CD4-positive, alpha-beta T cell (primary cell): ENCODE results near the gene ARHGEF3. TPM values are rescaled to one million over a fixed set of nuclear protein-coding genes. Genes with fewer than 3 reads are reported as not detected.

Experiments
- ATAC-seq: fragments of 200-7000 bp; cut with Tn5 transposase; one replicate; pipeline ENCODE4 v1.10.0; 2022; ENCODE audit warnings: mild to moderate bottlenecking; ENCODE audit not compliant: poor library complexity
- CTCF ChIA-PET: fragments of 350-600 bp; sonication (Branson Sonifier 250); formaldehyde crosslinking; loops from one replicate; lab custom pipeline; 2021; ENCODE audit warnings: antibody characterized with exemption, inconsistent platforms; lab: Charles Lee
- POLR2A ChIA-PET: fragments of 350-600 bp; sonication (Branson Sonifier 250); formaldehyde crosslinking; loops from one replicate; lab custom pipeline; 2021; ENCODE audit warnings: antibody characterized with exemption, inconsistent platforms; lab: Charles Lee
- DNase-seq, 14 experiments: peaks; one replicate each; pipeline ENCODE4 v3.0.0-alpha.2; 2013 to 2020; ENCODE audit warnings: mixed read lengths in 2 of 14
- H3K27ac ChIP-seq, 2 donors: one replicate each; pipeline versions ENCODE4 v1.5.1 to v1.7.0; 2013; ENCODE audit warnings: low read length in 2 of 2, low read depth in 1 of 2, mild to moderate bottlenecking in 1 of 2
- H3K27me3 ChIP-seq, 2 experiments: 1 replicate in 1 of 2; 2 replicates in 1 of 2; pipeline versions ENCODE4 v1.6.1 to v1.7.0; 2013; ENCODE audit warnings: low read length in 2 of 2, control low read depth in 1 of 2, mild to moderate bottlenecking in 1 of 2, moderate library complexity in 1 of 2; ENCODE audit not compliant: insufficient read depth in 2 of 2, control insufficient read depth in 1 of 2
- H3K36me3 ChIP-seq: one replicate; pipeline ENCODE4 v1.6.1; 2013; ENCODE audit warnings: low read length, control low read depth; ENCODE audit not compliant: insufficient read depth
- H3K4me1 ChIP-seq: one replicate; pipeline ENCODE4 v1.6.1; 2013; ENCODE audit warnings: low read length, control low read depth; ENCODE audit not compliant: insufficient read depth
- H3K4me3 ChIP-seq: one replicate; pipeline ENCODE4 v1.5.1; 2013; ENCODE audit warnings: mild to moderate bottlenecking, low read length, moderate library complexity
- H3K9me3 ChIP-seq, 2 experiments: 1 replicate in 1 of 2; 2 replicates in 1 of 2; pipeline versions ENCODE4 v1.6.1 to v1.7.0; 2013; ENCODE audit warnings: low read length in 2 of 2, mild to moderate bottlenecking in 2 of 2, control low read depth in 1 of 2, moderate library complexity in 1 of 2; ENCODE audit not compliant: control insufficient read depth in 1 of 2, insufficient read depth in 1 of 2
- H3K27ac Mint-ChIP-seq: one replicate; pipeline ENCODE4 v1.8.0; 2020; ENCODE audit warnings: mixed read lengths
- H3K27me3 Mint-ChIP-seq: one replicate; pipeline ENCODE4 v1.8.0; 2021; ENCODE audit warnings: mixed read lengths
- H3K36me3 Mint-ChIP-seq: one replicate; pipeline ENCODE4 v1.8.0; 2021; ENCODE audit warnings: low read depth, mixed read lengths
- H3K4me1 Mint-ChIP-seq: one replicate; pipeline ENCODE4 v1.8.0; 2021; ENCODE audit warnings: low read depth, mixed read lengths
- H3K4me3 Mint-ChIP-seq: one replicate; pipeline ENCODE4 v1.8.0; 2020; ENCODE audit warnings: mild to moderate bottlenecking, mixed read lengths
- H3K9me3 Mint-ChIP-seq: one replicate; pipeline ENCODE4 v1.8.0; 2020; ENCODE audit warnings: mixed read lengths
- CTCF ChIP-seq: fragments of 200-600 bp; IDR thresholded peaks from one replicate; pipeline ENCODE4 v1.8.0; 2022; ENCODE audit warnings: antibody characterized with exemption, mild to moderate bottlenecking
- intact Hi-C, 2 experiments: fragments of 100-400 bp; cut with DNase I in 1 of 2; cut with micrococcal nuclease in 1 of 2; formaldehyde crosslinking; loops; one replicate each; pipeline versions ENCODE4 v1.15.1 to v1.9.0; 2023 to 2025; cut with DNase I, micrococcal nuclease
- total RNA-seq, 174 experiments: library from RNA in 2 of 174; stranded (reverse) in 2 of 174; gene quantifications; one replicate each; pipeline ENCODE4 v1.2.3 and lab custom pipeline; 2021 to 2026

The ARHGEF3 gene
- total RNA-seq, 2 experiments from 2014 or later = 46.4 to 46.6 TPM

DNA sequence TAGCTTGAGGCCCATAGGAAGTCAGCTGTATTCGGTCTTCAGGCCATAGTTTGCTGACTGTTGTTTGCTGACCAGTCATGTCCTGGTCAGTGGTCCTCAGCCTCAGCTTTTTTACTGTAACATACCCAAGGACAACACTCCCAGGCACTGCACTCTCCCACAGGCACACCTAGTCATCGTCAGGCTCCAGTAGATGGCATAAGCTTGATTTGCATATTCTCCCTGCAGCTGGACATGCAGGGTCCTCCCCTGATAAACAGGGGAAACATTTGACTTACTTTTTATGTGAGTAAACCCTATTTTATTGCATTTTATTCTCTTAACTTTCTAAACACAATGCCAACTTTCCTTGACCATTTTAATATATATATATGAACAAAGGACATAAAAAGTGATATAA, 22.9 kb downstream of the ARHGEF3 start:
- DNase-seq (no peak), ATAC-seq (no peak)
- intact Hi-C loops = no loop called here
- H3K27me3 Mint-ChIP-seq = no peaks in the 10 kb centered on the region
- Histone ChIP-seq H3K4me3 (no peak overlapping the region), H3K9me3 (no peaks in the 10 kb centered on the region), H3K36me3 (peaks cover 36% of the 10 kb centered on the region), H3K4me1 (peaks cover 70% of the 10 kb centered on the region), H3K27me3 (no peaks in the 10 kb centered on the region), H3K27ac (no peak overlapping the region)
- peaks cover 76% of the 10 kb centered on the region for H3K36me3 Mint-ChIP-seq
- H3K9me3 Mint-ChIP-seq = no peaks in the 10 kb centered on the region
- TF ChIP-seq CTCF = no peak
- ChIA-PET CTCF (interaction anchor here (1.4 to 2.1 kb wide), 2 partner anchors 8 to 20 kb away, joined by 3 to 11 read pairs; no protein-coding TSS in a partner anchor), POLR2A (interaction anchor here (0.9 to 11.7 kb wide), 4 partner anchors 9 to 137 kb away, joined by 3 to 251 read pairs (median 8); partner anchors contain the start of gene ARHGEF3)
- H3K4me1 Mint-ChIP-seq = peaks cover 91% of the 10 kb centered on the region
- peak overlapping the region; percentile 71 for H3K27ac Mint-ChIP-seq
- H3K4me3 Mint-ChIP-seq = no peak overlapping the region

DNA sequence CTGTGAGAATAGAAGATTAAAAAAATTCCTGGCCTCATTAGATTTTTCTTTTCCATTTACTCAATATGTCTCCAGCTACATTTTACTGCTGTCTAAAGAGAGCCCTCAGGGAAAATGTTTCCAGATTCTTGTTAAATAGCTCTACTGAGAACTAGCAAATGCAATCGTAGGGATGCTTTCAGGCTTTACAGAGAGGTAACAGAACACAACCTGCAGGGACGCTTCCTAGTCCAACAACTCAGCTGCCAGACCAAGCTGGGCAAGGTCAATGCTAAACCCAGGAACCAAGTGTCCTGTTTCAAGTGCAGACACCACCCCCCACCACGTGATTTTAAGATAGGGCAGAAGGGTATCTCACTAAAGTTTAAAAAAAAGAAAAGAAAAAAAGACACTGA, 25.2 kb downstream of the ARHGEF3 start:
- ATAC-seq (no peak), DNase-seq (no peak)
- intact Hi-C loops = no loop called here
- ChIA-PET CTCF (interaction anchor here (3.6 kb wide), 1 partner anchor 23 kb away, joined by 16 read pairs; no protein-coding TSS in a partner anchor), POLR2A (interaction anchor here (2.3 to 2.9 kb wide), 2 partner anchors 13 to 22 kb away, joined by 15 to 16 read pairs; no protein-coding TSS in a partner anchor)
- Mint-ChIP-seq H3K27me3 (no peaks in the 10 kb centered on the region), H3K9me3 (no peaks in the 10 kb centered on the region), H3K27ac (peak overlapping the region; percentile 71), H3K36me3 (peaks cover 86% of the 10 kb centered on the region), H3K4me3 (no peak overlapping the region), H3K4me1 (peaks cover 90% of the 10 kb centered on the region)
- H3K4me3 ChIP-seq = no peak overlapping the region
- H3K27me3 ChIP-seq = no peaks in the 10 kb centered on the region
- no peak overlapping the region for H3K27ac ChIP-seq
- no peak for TF ChIP-seq CTCF
- peaks cover 57% of the 10 kb centered on the region for H3K4me1 ChIP-seq
- H3K36me3 ChIP-seq = peaks cover 59% of the 10 kb centered on the region
- no peaks in the 10 kb centered on the region for H3K9me3 ChIP-seq

DNA sequence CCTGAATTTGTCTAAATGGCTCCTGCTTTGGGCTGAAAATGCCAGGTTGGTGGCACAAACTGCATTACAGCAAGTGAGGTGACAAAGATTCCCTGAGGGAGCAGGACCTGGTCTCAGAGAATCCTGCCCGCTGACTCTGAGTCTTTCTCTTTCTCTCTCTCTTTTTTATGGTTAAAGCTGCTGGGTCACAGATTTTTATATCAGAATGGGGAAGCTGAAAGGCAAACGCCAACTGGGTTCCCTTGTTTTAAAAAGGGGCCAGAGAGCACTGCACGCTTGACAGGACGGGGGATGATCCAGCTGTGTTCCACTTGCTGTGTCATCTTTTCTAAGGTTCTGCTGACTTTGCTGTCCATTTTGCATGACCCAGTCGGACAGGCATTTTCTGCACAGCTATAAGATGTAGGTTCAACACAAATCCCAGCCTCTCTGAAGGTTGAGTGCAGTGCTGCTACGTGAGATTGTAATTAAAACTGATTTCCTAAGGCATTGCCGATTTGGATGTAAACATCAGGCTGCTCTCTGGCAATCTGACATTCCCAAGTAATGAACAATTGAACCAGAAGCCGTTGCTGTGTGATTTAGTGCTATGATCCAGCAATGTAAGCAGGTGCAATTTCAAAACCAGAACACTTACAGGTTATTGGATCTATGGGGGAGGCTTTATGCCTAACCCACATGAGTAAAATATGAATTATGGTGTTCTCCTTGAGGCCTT, 25.8 kb downstream of the ARHGEF3 start:
- ATAC-seq = no peak

More for the DNA sequence above, 25.8 kb downstream of the ARHGEF3 start:
- H3K9me3 Mint-ChIP-seq = no peaks in the 10 kb centered on the region
- no peaks in the 10 kb centered on the region for H3K27me3 Mint-ChIP-seq
- Histone ChIP-seq H3K9me3 (no peaks in the 10 kb centered on the region), H3K27ac (no peak overlapping the region), H3K36me3 (peaks cover 64% of the 10 kb centered on the region), H3K4me3 (no peak overlapping the region), H3K4me1 (peaks cover 57% of the 10 kb centered on the region), H3K27me3 (no peaks in the 10 kb centered on the region)
- peaks cover 91% of the 10 kb centered on the region for H3K4me1 Mint-ChIP-seq
- TF ChIP-seq CTCF = no peak
- ChIA-PET CTCF (interaction anchor here (3.6 kb wide), 1 partner anchor 23 kb away, joined by 16 read pairs; no protein-coding TSS in a partner anchor), POLR2A (interaction anchor here (1.3 to 2.9 kb wide), 4 partner anchors 12 to 23 kb away, joined by 4 to 16 read pairs (median 10); no protein-coding TSS in a partner anchor)
- H3K27ac Mint-ChIP-seq = peak overlapping the region; percentile 71
- H3K36me3 Mint-ChIP-seq = peaks cover 91% of the 10 kb centered on the region
- intact Hi-C loops = no loop called here
- peak overlapping the region; percentile 34 for H3K4me3 Mint-ChIP-seq
- DNase-seq = no peak
